ENCODE data around the gene ATP5MK. TPM values are rescaled to one million over a fixed set of nuclear protein-coding genes. Genes with fewer than 3 reads are reported as not detected.

Gene ATP5MK
- total and polyA plus RNA-seq, 4 donors, result 38.6 to 1,220 (median 307) TPM

DNA sequence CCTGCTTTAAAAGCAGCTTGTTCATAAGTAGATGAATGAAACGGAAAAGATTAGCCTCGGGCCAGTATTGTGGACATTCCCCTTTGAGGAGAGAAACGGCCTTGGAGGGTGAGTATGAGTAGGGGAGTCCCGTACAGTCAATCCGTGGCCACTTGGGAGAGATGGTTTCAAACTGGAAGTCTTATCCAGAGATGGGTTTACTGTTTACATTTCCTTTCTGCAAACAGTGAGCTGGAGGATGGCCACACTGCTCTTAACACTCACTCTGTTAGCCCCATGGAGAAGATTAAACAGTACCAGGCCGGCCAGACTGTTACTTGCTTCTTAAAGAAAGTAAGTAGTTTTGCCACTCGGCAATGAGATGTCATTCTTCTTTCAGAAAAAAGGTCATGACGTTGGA is 35.6 kb upstream of the ATP5MK start:
- Histone ChIP-seq H3K9me3 (ENCODE audit: control insufficient read depth in 4 of 4, insufficient read depth in 3 of 4, low read length in 3 of 4) (no peaks in the 10 kb centered on the region), H3K27ac (ENCODE audit: low read depth in 1 of 2, low read length in 1 of 2) (no peak overlapping the region), H3K4me3 (no peak overlapping the region), H3K4me1 (ENCODE audit: control insufficient read depth in 5 of 5, insufficient read depth in 5 of 5, low read length in 5 of 5) (peaks cover 0 to 2% (median 0%) of the 10 kb centered on the region in 5 donors), H3K9ac (ENCODE audit: insufficient read depth in 1 of 2, low read length in 2 of 2) (no peak overlapping the region), H3K36me3 (ENCODE audit: control insufficient read depth in 4 of 4, insufficient read depth in 4 of 4, low read length in 4 of 4) (peaks cover 29 to 50% (median 39%) of the 10 kb centered on the region in 4 donors), H3K27me3 (ENCODE audit: control insufficient read depth in 3 of 3, insufficient read depth in 3 of 3, low read length in 2 of 3) (no peaks in the 10 kb centered on the region)
- 43 to 70% methylated on average over 8 of the region's 8 CpGs for WGBS, 2 donors
- TF ChIP-seq, protein P1, sequence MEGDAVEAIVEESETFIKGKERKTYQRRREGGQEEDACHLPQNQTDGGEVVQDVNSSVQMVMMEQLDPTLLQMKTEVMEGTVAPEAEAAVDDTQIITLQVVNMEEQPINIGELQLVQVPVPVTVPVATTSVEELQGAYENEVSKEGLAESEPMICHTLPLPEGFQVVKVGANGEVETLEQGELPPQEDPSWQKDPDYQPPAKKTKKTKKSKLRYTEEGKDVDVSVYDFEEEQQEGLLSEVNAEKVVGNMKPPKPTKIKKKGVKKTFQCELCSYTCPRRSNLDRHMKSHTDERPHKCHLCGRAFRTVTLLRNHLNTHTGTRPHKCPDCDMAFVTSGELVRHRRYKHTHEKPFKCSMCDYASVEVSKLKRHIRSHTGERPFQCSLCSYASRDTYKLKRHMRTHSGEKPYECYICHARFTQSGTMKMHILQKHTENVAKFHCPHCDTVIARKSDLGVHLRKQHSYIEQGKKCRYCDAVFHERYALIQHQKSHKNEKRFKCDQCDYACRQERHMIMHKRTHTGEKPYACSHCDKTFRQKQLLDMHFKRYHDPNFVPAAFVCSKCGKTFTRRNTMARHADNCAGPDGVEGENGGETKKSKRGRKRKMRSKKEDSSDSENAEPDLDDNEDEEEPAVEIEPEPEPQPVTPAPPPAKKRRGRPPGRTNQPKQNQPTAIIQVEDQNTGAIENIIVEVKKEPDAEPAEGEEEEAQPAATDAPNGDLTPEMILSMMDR (IDR thresholded peaks at IDR 0.05; ENCODE audit: control extremely low read depth, extremely low read depth), result no peak
- peak in 1 of 3 donors; percentile 18 for DNase-seq
- no peak for ATAC-seq (ENCODE audit: insufficient read depth, low FRiP score)

DNA sequence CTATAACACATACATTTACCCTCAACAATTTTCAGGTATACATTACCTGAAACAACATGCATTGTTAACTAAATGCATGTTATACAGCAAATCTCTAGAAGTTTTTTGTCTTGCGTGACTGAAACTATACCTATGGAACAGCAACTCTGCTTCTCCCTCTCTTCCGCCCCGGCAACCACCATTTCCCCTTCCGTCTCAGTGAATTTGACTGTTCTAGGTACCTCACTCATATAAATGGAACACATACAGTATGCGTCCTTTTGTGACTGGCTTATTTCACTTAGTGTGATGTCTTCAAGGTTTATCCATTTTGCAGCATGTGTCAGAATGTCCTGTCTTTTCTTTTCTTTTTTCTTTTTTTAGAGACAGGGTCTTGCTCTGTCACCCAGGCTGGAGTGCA is 33.4 kb upstream of the ATP5MK start:
- Histone ChIP-seq H3K9ac (ENCODE audit: insufficient read depth in 1 of 2, low read length in 2 of 2) (no peak overlapping the region), H3K4me1 (ENCODE audit: control insufficient read depth in 5 of 5, insufficient read depth in 5 of 5, low read length in 5 of 5) (peaks cover 0 to 2% (median 0%) of the 10 kb centered on the region in 5 donors), H3K36me3 (ENCODE audit: control insufficient read depth in 4 of 4, insufficient read depth in 4 of 4, low read length in 4 of 4) (peaks cover 28 to 49% (median 35%) of the 10 kb centered on the region in 4 donors), H3K27me3 (ENCODE audit: control insufficient read depth in 3 of 3, insufficient read depth in 3 of 3, low read length in 2 of 3) (no peaks in the 10 kb centered on the region), H3K4me3 (no peak overlapping the region), H3K9me3 (ENCODE audit: control insufficient read depth in 4 of 4, insufficient read depth in 3 of 4, low read length in 3 of 4) (no peaks in the 10 kb centered on the region), H3K27ac (ENCODE audit: low read depth in 1 of 2, low read length in 1 of 2) (no peak overlapping the region)
- TF ChIP-seq, protein P1 (IDR thresholded peaks at IDR 0.05; ENCODE audit: control extremely low read depth, extremely low read depth), result no peak
- WGBS, 2 donors, result 88 to 95% methylated on average over 5 of the region's 5 CpGs
- DNase-seq (no peak), ATAC-seq (ENCODE audit: insufficient read depth, low FRiP score) (no peak)

DNA sequence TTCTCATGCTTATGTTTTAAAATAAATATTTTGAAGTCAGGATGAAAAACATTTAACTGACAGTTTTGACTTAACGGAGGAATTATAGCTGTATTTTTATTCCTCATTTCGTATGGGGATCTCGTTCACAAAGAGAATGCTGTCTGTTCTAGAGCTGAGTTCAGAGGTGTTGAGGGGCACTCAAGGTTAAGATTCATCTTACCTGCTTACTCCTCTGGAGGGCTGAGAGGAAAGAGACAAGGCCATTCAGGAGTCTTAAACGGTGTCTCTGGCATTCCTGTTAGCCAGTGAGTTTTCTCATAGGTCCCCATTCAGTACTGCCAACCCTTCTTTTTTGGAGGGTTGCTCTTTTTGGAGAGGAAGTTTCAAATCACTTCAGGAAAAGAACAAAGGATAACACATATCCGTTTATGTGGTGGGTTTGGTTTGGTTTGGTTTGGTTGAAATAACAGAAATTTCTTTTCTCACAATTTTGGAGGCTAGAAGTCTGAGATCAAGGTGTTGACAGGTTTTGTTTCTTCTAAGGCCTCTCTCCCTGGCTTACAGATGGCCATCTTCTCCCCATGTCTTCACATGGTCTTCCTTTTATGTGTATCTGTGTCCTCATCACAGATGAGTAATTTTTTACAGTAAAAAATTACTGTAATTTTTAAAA is 32.8 kb upstream of the ATP5MK start:
- Histone ChIP-seq H3K4me1 (ENCODE audit: control insufficient read depth in 5 of 5, insufficient read depth in 5 of 5, low read length in 5 of 5) (peaks cover 0 to 2% (median 0%) of the 10 kb centered on the region in 5 donors), H3K36me3 (ENCODE audit: control insufficient read depth in 4 of 4, insufficient read depth in 4 of 4, low read length in 4 of 4) (peaks cover 26 to 49% (median 33%) of the 10 kb centered on the region in 4 donors), H3K9me3 (ENCODE audit: control insufficient read depth in 4 of 4, insufficient read depth in 3 of 4, low read length in 3 of 4) (no peaks in the 10 kb centered on the region), H3K4me3 (no peak overlapping the region), H3K27me3 (ENCODE audit: control insufficient read depth in 3 of 3, insufficient read depth in 3 of 3, low read length in 2 of 3) (no peaks in the 10 kb centered on the region), H3K9ac (ENCODE audit: insufficient read depth in 1 of 2, low read length in 2 of 2) (no peak overlapping the region), H3K27ac (ENCODE audit: low read depth in 1 of 2, low read length in 1 of 2) (no peak overlapping the region)
- ATAC-seq (ENCODE audit: insufficient read depth, low FRiP score) (no peak), DNase-seq (no peak)
- 47 to 56% methylated on average over 5 of the region's 5 CpGs for WGBS, 2 donors
- TF ChIP-seq, protein P1 (IDR thresholded peaks at IDR 0.05; ENCODE audit: control extremely low read depth, extremely low read depth), result no peak

All from lung (tissue), 12 donors.